CD4-positive, alpha-beta T cell (primary cell): Measurements from ENCODE around the gene DESI1. TPM values are rescaled to one million over a fixed set of nuclear protein-coding genes. Genes with fewer than 3 reads are reported as not detected.

Source experiments
- ATAC-seq: fragments of 200-7000 bp; cut with Tn5 transposase; one replicate; pipeline ENCODE4 v1.10.0; 2022; ENCODE audit warnings: mild to moderate bottlenecking; ENCODE audit not compliant: poor library complexity
- CTCF ChIA-PET: fragments of 350-600 bp; sonication (Branson Sonifier 250); formaldehyde crosslinking; loops from one replicate; lab custom pipeline; 2021; ENCODE audit warnings: antibody characterized with exemption, inconsistent platforms; lab: Charles Lee
- POLR2A ChIA-PET: fragments of 350-600 bp; sonication (Branson Sonifier 250); formaldehyde crosslinking; loops from one replicate; lab custom pipeline; 2021; ENCODE audit warnings: antibody characterized with exemption, inconsistent platforms; lab: Charles Lee
- DNase-seq, 14 experiments: peaks; one replicate each; pipeline ENCODE4 v3.0.0-alpha.2; 2013 to 2020; ENCODE audit warnings: mixed read lengths in 2 of 14
- H3K27ac ChIP-seq, 2 donors: one replicate each; pipeline versions ENCODE4 v1.5.1 to v1.7.0; 2013; ENCODE audit warnings: low read length in 2 of 2, low read depth in 1 of 2, mild to moderate bottlenecking in 1 of 2
- H3K27me3 ChIP-seq, 2 experiments: 1 replicate in 1 of 2; 2 replicates in 1 of 2; pipeline versions ENCODE4 v1.6.1 to v1.7.0; 2013; ENCODE audit warnings: low read length in 2 of 2, control low read depth in 1 of 2, mild to moderate bottlenecking in 1 of 2, moderate library complexity in 1 of 2; ENCODE audit not compliant: insufficient read depth in 2 of 2, control insufficient read depth in 1 of 2
- H3K36me3 ChIP-seq: one replicate; pipeline ENCODE4 v1.6.1; 2013; ENCODE audit warnings: low read length, control low read depth; ENCODE audit not compliant: insufficient read depth
- H3K4me1 ChIP-seq: one replicate; pipeline ENCODE4 v1.6.1; 2013; ENCODE audit warnings: low read length, control low read depth; ENCODE audit not compliant: insufficient read depth
- H3K4me3 ChIP-seq: one replicate; pipeline ENCODE4 v1.5.1; 2013; ENCODE audit warnings: mild to moderate bottlenecking, low read length, moderate library complexity
- H3K9me3 ChIP-seq, 2 experiments: 1 replicate in 1 of 2; 2 replicates in 1 of 2; pipeline versions ENCODE4 v1.6.1 to v1.7.0; 2013; ENCODE audit warnings: low read length in 2 of 2, mild to moderate bottlenecking in 2 of 2, control low read depth in 1 of 2, moderate library complexity in 1 of 2; ENCODE audit not compliant: control insufficient read depth in 1 of 2, insufficient read depth in 1 of 2
- H3K27ac Mint-ChIP-seq: one replicate; pipeline ENCODE4 v1.8.0; 2020; ENCODE audit warnings: mixed read lengths
- H3K27me3 Mint-ChIP-seq: one replicate; pipeline ENCODE4 v1.8.0; 2021; ENCODE audit warnings: mixed read lengths
- H3K36me3 Mint-ChIP-seq: one replicate; pipeline ENCODE4 v1.8.0; 2021; ENCODE audit warnings: low read depth, mixed read lengths
- H3K4me1 Mint-ChIP-seq: one replicate; pipeline ENCODE4 v1.8.0; 2021; ENCODE audit warnings: low read depth, mixed read lengths
- H3K4me3 Mint-ChIP-seq: one replicate; pipeline ENCODE4 v1.8.0; 2020; ENCODE audit warnings: mild to moderate bottlenecking, mixed read lengths
- H3K9me3 Mint-ChIP-seq: one replicate; pipeline ENCODE4 v1.8.0; 2020; ENCODE audit warnings: mixed read lengths
- CTCF ChIP-seq: fragments of 200-600 bp; IDR thresholded peaks from one replicate; pipeline ENCODE4 v1.8.0; 2022; ENCODE audit warnings: antibody characterized with exemption, mild to moderate bottlenecking
- intact Hi-C, 2 experiments: fragments of 100-400 bp; cut with DNase I in 1 of 2; cut with micrococcal nuclease in 1 of 2; formaldehyde crosslinking; loops; one replicate each; pipeline versions ENCODE4 v1.15.1 to v1.9.0; 2023 to 2025; cut with DNase I, micrococcal nuclease
- total RNA-seq, 174 experiments: library from RNA in 2 of 174; stranded (reverse) in 2 of 174; gene quantifications; one replicate each; pipeline ENCODE4 v1.2.3 and lab custom pipeline; 2021 to 2026

Gene DESI1
- total RNA-seq, 2 experiments from 2014 or later, result 12.7 to 13.0 TPM

- H3K27ac ChIP-seq, result no peak overlapping the region
- intact Hi-C loops, result no loop called here
- peaks cover 17% of the 10 kb centered on the region for H3K36me3 ChIP-seq
- H3K27me3 ChIP-seq, result no peaks in the 10 kb centered on the region
- H3K4me1 ChIP-seq, result peaks cover 12% of the 10 kb centered on the region
- H3K27me3 Mint-ChIP-seq, result no peaks in the 10 kb centered on the region
- H3K4me3 ChIP-seq, result no peak overlapping the region
- POLR2A ChIA-PET, result interaction anchor here (0.6 to 3.3 kb wide), 3 partner anchors 11 to 18 kb away, joined by 3 to 14 read pairs (median 3); partner anchors contain the start of genes DESI1, PMM1 and XRCC6
- DNase-seq (no peak), ATAC-seq (no peak)
- peaks cover 39% of the 10 kb centered on the region for H3K36me3 Mint-ChIP-seq
- H3K4me3 Mint-ChIP-seq, result no peak overlapping the region
- H3K4me1 Mint-ChIP-seq, result peaks cover 13% of the 10 kb centered on the region
- CTCF ChIA-PET, result no interaction called here
- no peaks in the 10 kb centered on the region for H3K9me3 Mint-ChIP-seq
- TF ChIP-seq CTCF, result no peak
- no peaks in the 10 kb centered on the region for H3K9me3 ChIP-seq
- no peak overlapping the region for H3K27ac Mint-ChIP-seq
Observed at GRCh38 chr22:41608386-41608785, 12.5 kb downstream of the DESI1 start.

GRCh38 chr22:41603873-41604332, 16.9 kb downstream of the DESI1 start:
- peaks cover 68% of the 10 kb centered on the region for H3K36me3 Mint-ChIP-seq

GRCh38 chr22:41600976-41601375, 19.9 kb downstream of the DESI1 start:
- DNase-seq, result no peak
- no peak for TF ChIP-seq CTCF
- intact Hi-C loops, result no loop called here
- Histone ChIP-seq H3K36me3 (peaks cover 39% of the 10 kb centered on the region), H3K4me1 (peaks cover 19% of the 10 kb centered on the region), H3K9me3 (no peaks in the 10 kb centered on the region), H3K27ac (no peak overlapping the region), H3K4me3 (no peak overlapping the region), H3K27me3 (no peaks in the 10 kb centered on the region)
- Mint-ChIP-seq H3K4me3 (no peak overlapping the region), H3K36me3 (peaks cover 55% of the 10 kb centered on the region), H3K9me3 (no peaks in the 10 kb centered on the region), H3K27me3 (no peaks in the 10 kb centered on the region), H3K4me1 (peaks cover 21% of the 10 kb centered on the region), H3K27ac (no peak overlapping the region)
- no peak for ATAC-seq
- CTCF ChIA-PET, result no interaction called here
- POLR2A ChIA-PET, result interaction anchor here (1.0 kb wide), 1 partner anchor 12 kb away, joined by 3 read pairs; the partner anchor contains the start of gene PMM1

More at GRCh38 chr22:41603873-41604332, 16.9 kb downstream of the DESI1 start:
- Mint-ChIP-seq H3K27me3 (no peaks in the 10 kb centered on the region), H3K9me3 (no peaks in the 10 kb centered on the region), H3K27ac (peak overlapping the region; percentile 64), H3K4me3 (peak overlapping the region; percentile 30), H3K4me1 (peaks cover 21% of the 10 kb centered on the region)
- DNase-seq, result peak in 12 of 14 experiments; percentile 2 to 91 (median 40)
- Histone ChIP-seq H3K36me3 (peaks cover 49% of the 10 kb centered on the region), H3K4me3 (no peak overlapping the region), H3K9me3 (no peaks in the 10 kb centered on the region), H3K27ac (no peak overlapping the region), H3K4me1 (peaks cover 19% of the 10 kb centered on the region), H3K27me3 (no peaks in the 10 kb centered on the region)
- TF ChIP-seq CTCF, result no peak
- POLR2A ChIA-PET, result interaction anchor here (0.7 to 1.0 kb wide), 3 partner anchors 14 to 19 kb away, joined by 3 to 4 read pairs (median 4); partner anchors contain the start of genes DESI1 and XRCC6
- intact Hi-C loops, result no loop called here
- peak; percentile 97 for ATAC-seq
- CTCF ChIA-PET, result interaction anchor here (0.6 to 0.7 kb wide), 2 partner anchors 11 to 582 kb away, joined by 4 to 5 read pairs; no protein-coding TSS in a partner anchor
